GM19240 (cell line): Measurements from ENCODE around the gene DOCK3.

Experiments
- DNase-seq: peaks from one replicate; pipeline ENCODE4 v3.0.0; 2011; ENCODE audit warnings: low spot score; ENCODE audit not compliant: insufficient read length

The DOCK3 gene, protein sequence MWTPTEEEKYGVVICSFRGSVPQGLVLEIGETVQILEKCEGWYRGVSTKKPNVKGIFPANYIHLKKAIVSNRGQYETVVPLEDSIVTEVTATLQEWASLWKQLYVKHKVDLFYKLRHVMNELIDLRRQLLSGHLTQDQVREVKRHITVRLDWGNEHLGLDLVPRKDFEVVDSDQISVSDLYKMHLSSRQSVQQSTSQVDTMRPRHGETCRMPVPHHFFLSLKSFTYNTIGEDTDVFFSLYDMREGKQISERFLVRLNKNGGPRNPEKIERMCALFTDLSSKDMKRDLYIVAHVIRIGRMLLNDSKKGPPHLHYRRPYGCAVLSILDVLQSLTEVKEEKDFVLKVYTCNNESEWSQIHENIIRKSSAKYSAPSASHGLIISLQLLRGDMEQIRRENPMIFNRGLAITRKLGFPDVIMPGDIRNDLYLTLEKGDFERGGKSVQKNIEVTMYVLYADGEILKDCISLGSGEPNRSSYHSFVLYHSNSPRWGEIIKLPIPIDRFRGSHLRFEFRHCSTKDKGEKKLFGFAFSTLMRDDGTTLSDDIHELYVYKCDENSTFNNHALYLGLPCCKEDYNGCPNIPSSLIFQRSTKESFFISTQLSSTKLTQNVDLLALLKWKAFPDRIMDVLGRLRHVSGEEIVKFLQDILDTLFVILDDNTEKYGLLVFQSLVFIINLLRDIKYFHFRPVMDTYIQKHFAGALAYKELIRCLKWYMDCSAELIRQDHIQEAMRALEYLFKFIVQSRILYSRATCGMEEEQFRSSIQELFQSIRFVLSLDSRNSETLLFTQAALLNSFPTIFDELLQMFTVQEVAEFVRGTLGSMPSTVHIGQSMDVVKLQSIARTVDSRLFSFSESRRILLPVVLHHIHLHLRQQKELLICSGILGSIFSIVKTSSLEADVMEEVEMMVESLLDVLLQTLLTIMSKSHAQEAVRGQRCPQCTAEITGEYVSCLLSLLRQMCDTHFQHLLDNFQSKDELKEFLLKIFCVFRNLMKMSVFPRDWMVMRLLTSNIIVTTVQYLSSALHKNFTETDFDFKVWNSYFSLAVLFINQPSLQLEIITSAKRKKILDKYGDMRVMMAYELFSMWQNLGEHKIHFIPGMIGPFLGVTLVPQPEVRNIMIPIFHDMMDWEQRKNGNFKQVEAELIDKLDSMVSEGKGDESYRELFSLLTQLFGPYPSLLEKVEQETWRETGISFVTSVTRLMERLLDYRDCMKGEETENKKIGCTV (N-terminal part only)

DNA sequence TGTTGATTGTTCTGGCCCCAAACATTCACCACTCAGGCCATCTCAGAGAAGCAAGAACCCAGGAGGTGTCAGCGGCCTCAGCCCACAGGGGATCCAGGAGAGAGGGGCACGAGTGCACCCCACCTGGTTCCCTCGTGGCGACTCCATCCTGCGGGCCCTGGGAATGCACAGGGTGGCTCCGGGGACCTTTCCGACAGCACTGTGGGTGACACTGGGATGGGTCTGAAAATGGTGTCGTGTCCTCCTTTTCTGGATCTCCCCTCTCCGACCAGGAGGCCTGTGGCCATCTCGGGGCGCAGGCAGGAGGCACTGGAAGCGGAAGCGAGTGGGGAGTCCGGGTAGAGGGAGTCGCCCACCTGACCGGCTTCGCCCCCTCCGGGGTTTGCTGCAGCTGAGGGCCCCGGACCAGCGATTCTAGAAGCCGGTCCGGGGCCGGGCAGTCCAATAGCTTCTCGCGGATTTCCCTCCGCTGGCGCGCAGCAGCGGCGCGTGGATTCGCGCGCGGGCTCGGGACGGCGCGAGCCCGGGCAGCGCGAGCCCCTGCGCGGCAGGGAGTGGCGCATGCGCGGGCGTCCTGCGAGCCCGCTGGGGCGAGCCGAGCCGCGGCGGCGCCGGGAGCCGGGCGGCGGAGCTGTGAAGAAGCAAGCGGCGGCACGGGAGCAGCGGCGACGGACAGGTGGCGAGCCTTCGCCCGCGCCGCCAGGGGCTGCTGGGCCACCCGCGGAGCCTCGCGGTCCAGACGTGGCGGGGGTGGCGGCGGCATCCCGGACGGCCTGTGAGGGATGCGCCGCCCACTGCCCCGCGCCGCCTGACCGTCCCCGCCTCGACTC lies at the start of gene DOCK3:
Gene DOCK3 (plus strand): TSS at position 579 of the 830 bp plus-strand sequence. CDS start 337 bp downstream, outside the sequence.
- DNase-seq: peak; percentile 35

DNA sequence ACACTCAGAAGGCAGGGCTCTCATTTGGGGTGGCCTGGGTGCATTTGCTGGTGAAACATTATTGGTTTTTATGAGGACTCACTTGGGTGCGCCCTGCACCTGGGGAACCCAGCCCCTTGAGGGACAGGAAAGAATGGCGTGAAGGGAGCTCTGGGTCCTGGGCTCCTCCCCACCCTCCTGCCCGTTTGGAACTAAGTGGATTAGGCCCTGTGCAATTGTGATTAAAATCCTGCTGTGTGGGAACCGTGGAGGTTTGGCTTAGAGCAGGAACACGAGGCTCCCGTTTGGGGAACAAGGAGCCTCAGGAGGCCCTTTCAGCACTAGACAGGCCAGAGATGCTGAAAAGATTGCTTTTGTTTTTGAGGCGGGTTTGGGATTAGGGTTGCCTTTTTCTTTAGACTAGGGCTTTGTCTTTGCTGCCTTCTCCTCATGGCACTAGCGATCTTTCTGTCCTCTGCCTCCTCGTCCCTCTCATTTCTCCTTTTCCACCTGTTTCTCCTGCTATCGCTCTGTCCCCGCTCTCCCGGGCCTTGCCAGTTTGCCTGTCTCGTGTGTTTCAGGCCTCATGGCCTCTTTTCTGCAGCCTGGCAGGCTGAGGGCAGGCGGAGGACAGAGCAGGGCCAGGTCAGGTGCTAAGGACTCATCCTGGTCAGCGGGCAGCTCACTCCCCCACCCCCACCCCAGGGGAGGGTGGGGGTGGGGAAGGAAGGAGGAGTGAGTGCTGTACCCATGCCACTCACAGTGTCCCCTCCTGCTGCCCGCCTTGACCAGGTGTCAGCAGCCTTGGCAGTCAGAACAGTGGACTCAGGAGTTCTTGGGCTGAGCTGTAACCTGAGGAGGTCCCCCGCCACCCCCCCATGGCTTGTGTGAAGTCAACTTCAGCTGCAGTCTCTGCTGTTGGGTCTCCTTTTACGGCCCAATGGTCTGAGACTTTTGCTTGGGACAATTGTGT lies 49.2 kb upstream of the DOCK3 start:
- DNase-seq: no peak

DNA sequence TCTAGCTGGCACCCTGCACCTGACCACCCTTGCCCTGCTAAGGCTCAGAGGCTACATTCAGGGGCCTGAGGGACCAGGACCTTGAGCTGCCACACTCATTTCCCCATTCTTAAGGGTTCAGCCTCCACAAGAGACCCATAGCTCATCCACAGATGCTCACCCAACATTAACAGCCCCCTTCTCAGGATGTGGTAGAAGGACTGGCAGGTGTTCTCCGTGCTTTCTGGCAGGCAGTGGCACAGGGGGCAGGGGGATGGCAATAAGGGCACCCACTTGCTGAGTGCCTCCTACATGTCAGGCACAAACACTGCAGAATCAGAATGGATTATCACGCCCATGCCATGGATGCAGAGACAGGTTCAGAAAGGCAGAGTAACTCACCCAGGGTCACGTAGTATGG lies 48.3 kb upstream of the DOCK3 start:
- no peak for DNase-seq

DNA sequence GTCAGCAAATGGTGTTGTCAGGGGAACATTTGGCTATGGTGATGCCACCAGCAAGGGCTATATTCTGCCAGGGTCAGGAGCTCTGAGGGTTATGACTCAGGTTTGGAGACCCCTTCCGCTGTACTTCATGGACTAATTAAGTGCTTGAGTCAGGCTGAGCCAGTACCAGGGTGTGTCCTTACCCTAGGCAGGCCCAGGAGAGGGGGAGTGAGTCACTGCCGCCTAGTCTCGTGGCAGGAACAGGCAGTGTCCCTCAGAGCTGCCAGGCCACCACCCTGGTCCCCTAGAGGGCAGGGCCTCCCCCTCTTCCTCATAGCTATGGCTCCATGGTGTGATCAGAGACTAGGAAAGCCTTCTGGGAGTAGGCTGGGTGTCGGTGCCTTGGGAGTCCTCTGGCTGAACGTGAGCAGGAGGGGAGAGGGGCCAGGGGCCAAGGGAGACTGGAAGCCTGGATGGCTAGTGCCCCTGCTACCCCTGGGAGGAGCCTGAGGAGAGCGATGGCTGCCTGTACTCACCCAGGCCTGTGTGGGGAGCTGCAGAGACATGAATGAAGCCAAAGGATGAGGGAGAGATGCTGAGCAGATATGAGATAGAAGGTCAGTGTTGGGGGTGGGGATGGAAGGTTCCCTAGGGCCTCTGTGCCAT lies 47.2 kb upstream of the DOCK3 start:
- no peak for DNase-seq

DNA sequence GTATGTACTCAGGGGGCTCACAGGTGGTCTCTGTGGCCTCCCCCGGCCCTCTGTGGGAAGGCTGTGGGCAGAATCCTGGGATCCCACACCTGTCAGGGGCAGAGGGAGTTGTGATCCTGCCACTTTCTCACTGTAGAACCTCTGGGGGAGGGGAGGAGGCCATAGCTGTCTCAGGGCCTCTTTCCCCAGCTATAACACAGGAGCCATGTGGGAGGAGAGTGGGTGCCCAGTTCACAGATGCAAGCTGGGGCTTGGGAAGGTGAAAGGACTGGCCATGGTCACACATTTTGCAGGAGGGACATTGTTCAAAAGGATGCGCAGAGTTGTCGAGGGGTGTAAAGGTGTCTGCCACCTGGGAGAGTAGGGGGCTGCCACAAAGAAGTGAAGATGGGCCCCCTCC lies 46.1 kb upstream of the DOCK3 start:
- no peak for DNase-seq

DNA sequence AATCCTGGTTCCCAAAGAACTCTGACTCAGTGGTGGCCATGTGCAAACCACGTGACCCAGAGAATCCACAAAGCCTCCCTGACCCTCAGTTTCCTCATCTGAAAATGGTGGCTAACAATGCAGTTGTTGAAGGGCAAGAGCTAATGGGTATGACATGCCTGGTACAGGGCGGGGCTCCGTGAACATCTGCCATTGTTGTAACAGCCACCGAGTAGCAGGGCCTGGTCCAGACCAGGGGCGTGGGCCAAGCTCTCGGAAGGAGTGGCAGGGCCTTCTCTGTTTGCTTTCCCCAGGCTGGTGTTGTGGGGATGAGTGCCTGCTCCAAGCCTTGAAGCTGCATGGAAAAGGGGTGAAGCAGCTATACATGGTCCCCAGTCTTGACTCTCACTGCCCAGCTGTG lies 44.3 kb upstream of the DOCK3 start:
- no peak for DNase-seq

DNA sequence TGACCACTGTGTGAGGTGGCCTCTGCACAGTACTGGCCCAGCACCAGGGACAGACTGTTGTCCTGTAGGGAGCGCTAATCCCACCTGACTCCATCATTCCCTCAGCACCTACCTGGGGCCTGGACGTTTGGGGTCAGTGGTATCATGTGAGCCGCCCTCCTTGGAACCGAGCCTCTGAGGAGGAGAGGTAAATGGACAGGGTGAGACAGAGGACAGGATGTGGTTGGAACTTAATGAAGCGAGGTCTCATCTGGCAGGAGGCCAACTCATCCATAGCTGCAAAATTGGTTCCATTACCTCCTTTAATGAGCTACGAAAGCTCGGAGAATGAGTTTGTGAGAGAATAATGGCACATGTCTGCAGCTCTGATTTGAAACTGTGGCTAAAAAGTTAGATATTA lies 43.9 kb upstream of the DOCK3 start:
- no peak for DNase-seq

DNA sequence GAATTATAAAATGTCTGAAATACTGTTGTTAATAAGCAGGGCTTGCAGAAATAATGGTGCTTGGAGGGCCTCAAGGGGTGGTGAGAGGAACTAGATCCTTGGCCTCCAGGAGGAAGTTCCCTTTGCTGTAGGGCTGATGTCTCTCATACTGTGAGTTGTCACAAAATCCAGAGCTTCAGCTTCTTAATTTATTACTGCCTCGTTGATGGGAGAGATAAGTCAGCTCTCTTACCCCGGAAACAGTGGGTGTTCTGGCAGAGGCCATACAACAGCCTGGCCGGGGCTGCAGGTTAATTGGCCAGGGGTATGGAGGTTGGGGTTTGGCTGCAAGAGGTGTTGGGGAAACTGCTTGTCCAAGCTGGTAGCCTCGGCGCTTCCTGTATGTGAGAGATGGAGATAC lies 42.3 kb upstream of the DOCK3 start:
- no peak for DNase-seq

DNA sequence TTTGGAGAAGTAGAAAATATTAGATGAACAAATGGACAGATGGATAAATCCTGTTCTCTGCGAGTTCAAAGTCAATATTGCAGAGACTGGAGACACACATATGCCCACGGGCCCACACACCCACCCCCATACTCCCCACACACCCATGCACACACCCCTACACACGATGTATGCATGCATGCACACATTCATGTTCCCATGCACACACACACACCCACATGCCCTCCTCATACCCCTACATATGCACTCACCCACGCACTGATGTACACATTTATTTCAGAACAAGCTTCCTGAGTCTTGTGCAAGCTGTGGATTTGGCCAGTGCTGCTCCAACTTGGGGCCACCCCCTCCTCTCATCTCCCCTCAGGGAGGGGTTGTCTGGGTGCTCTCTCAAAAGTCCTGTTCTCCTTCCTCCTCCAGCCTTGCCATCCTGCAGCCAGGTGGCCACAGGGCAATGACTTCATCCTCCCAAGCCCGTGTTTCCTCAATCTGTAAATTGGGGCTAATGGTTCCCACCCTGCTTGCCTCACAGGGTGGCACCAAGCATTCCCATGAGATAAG lies 41.4 kb upstream of the DOCK3 start:
- DNase-seq: no peak

DNA sequence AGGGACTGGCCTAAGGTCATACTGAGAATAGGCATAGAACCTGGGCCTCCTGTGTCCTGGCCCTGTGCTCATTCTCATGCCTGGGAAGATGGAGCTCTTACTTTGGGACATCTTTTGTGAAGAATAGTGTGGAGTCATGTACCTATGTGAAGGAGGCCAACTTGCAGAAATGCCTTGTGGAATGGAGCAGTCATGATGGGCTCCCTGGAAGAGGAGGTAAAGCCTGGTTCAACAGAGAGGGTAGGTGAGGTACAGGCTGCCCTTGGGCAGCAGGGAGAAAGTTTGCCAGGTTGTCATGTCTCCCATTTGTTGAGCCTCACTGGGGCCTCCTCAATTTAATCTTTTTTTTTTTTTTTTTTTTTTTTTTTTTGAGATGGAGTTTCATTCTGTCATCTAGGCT lies 39.7 kb upstream of the DOCK3 start:
- DNase-seq: no peak

DNA sequence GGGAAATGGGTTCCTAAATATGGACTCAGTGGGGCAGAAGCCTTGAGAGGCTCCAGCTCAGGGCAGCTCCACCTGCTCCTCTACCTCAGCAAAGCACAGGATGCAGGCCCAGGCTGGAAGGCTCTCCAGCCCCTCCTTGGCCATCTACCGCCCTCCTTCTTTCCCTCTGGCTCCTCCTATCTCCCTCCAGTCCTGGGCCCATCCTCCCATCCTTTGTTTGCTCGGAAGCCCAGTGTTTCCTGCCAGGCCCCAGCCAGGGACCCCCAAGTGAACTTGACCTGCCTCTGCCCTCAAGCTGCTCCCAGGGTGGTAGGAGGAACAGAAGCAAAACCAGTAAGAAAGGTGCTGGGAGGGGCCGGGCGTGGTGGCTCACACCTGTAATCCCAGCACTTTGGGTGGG lies 37.7 kb upstream of the DOCK3 start:
- no peak for DNase-seq

DNA sequence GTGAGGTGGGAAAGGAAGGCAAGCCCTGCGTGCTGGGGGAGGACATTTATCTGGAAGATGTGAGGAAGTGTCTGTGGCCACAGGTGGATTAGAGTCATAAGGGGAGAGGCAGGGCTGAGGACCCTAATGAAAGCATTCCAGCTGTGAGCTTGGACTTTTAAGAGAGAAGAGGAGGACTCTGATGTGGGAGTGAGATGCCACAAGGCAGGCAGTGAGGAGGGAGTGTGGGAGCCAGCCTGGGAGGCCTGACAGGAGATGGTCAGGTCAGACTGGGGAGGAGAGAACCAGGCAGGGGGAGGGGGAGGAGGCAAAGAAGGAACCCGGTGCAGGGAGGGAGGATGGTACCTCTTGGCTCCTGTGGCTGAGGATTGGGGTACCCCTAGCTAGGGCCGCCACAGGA lies 36.8 kb upstream of the DOCK3 start:
- DNase-seq: no peak

DNA sequence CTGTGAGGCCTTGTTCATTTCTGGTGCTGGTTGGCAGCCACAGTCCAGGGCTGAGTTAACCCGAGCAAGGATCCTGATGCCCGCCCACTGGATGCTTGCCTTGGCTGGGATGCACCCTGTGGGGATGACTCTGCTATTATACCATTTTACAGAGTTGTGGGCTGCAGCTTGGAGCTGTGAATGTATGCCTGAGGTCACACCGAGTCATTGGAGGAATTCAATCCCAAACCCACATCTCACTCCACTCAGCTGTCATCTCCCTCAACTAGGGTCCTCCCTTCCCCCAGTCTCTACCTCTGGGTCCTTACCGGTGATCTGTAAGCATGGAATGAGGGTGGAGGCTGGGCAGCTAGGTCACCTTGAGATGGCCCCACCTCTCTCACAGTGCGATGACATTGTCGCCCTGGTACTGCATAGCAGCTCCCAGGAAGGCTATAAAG lies 35.7 kb upstream of the DOCK3 start:
- no peak for DNase-seq

DNA sequence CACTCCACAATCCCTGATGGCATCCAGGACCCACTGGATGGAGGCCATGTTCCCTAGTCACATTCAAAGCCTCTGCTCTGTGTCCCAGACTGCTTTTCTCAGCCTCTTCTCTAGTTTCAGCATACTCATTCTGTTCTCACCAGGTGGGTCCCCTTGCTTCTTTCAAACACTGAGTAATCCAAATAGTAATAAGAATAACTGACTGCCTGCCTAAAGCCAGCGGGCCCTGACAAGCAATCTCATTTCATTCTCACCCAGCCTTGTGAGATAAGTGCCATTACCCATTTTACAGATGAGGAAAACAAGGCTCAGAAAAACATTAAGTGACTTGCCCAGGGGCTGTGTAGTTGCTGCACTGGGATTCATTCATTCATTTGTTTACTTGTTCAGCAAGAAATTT lies 32.3 kb upstream of the DOCK3 start:
- no peak for DNase-seq

DNA sequence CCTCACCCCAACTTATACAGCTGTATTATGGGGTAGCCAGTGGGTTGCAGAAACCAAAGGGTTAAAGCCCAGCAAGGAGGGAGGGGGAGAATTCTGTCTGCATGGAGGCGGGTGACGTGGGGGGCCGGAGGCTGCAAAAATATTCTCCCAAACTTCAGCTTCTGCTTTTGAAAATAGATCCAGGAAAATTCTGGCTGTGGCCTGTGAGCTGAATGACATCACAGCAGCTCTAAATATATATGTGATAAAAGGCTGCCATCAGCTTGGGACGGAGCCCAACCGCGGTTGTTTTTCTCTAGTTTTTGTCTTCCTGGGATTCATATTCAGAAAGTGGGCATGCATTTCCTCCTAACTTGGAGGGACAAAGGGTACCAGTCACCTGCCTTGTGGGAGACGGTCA lies 30.2 kb upstream of the DOCK3 start:
- no peak for DNase-seq

DNA sequence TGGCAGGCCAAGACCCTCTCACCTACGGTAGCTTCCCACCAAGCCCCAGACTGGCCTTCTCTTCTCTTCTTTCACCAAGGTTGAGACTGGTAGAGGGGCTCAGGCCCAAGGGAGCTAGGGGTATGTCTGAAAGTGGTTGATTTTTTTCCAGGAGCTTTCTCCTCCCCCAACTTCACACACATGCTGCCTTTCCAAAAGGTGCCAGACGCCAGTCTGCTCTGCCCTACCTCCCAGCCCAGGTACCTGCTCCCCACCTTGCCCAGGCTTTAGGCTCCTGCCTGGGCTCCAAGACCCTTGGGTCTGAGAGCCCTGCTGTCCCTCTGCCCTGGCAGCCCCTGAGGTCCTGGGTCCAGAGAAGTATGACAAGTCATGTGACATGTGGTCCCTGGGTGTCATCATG lies 29.3 kb upstream of the DOCK3 start:
- DNase-seq: no peak

DNA sequence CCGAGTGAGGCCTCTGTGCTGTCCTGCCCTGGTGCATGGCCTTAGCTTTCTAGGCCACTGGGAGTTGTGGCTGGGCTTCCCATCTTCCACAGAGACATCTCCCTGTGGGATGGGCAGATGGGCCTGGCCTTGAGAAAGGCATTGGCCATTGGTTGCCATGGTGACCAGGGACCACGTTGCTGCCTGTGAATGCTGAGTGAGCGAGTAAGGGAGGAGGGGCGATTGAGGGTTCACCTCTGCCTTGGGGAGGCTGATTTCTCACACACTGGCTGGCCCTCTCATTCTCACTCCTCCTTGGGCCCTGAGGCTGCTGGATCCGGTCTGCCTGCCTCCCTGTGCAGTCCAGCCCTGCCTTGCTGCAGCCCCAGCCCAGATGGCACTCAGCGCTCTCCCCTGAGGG lies 26.4 kb upstream of the DOCK3 start:
- DNase-seq: no peak

DNA sequence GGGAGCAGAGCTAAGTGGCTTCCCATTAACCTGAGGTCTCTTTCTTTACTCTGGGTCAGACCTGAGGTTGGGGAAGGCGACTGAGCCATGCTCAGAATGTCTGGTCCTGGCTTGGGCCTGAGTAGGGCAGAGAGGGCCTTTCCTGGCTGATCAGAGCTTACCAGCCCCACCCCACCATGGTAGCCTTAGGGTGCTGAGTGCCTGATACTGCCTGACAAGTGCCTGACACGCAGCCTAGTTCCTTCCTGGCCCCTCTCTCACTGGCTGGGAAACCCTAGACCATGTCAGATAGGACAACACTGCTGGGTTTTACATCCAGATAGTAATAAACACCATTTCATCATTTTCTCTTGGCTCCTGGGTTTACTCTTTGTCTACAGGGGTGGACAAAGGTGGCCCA lies 25.8 kb upstream of the DOCK3 start:
- no peak for DNase-seq

DNA sequence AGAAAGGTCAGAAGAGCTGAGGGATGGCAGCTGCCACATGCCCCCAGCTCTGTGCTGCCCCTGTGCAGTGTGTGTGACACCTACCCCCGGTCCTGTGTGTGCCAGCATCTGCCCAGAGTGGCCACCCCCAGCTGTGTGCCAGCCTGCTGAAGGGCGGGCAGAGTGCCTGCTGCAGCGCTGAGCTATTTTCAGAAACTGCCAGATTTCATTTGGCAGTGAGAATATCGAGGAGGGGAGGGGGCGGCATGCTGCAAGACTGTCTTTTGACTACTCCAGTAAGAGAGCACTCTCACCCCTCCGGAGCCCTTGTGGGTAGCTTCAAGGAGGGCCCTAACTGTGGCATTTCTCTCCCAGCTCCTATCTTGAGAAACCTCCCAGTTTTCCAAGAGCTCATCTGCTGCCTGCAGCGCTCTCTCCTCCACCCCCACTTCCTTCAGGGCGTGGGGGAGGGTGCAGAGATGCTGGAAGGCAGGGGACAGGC lies 25.2 kb upstream of the DOCK3 start:
- DNase-seq: no peak
